ENCODE measurements around the gene ARID5A. TPM values are rescaled to one million over a fixed set of nuclear protein-coding genes. Genes with fewer than 3 reads are reported as not detected.
A peak's percentile ranks its signal among the peaks of the same experiment; 100 is the strongest.

Gene ARID5A
- total RNA-seq, 1 experiment from 2014 or later = 9.3 TPM

DNA sequence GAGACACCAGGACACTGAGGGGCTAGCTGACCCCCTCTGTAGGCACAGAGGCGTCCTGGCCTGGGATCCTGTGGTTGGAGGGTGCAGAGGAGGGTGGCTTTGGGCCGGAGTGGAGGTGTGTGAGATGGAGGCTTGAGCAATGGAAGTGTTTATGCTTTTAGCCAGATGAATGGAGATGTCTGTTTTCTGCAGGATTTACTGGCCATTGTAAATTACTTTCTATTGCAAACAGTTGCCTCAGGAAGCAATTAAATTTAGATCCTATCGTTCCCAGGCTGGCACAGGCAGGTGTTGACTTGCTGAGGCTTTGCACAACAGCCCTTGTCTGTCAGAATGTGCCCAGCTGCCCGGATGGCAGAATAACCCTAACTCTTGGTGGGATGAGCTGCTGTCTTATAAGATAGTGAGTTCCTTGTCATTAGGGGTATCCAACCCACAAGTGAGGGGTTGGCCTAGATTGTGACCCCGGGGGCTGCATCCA, 1.8 kb upstream of the ARID5A start:
- CTCF ChIA-PET = interaction anchor here (0.6 kb wide), 1 partner anchor 110 kb away, joined by 4 read pairs; no protein-coding TSS in a partner anchor
- no peak overlapping the region for H3K27ac Mint-ChIP-seq (ENCODE audit: unreplicated experiment)
- no peaks in the 10 kb centered on the region for H3K27me3 Mint-ChIP-seq (ENCODE audit: unreplicated experiment)
- no peaks in the 10 kb centered on the region for H3K9me3 Mint-ChIP-seq (ENCODE audit: low read depth, unreplicated experiment)
- no TSS peak for BruUV-seq (replicated peaks)
- H3K36me3 Mint-ChIP-seq (ENCODE audit: insufficient read depth, unreplicated experiment) = peaks cover 28% of the 10 kb centered on the region
- peaks cover 5% of the 10 kb centered on the region for H3K4me1 Mint-ChIP-seq (ENCODE audit: low read depth, unreplicated experiment)
- intact Hi-C loops (cut with micrococcal nuclease; ENCODE audit: unreplicated experiment) = no loop called here
- no peak overlapping the region for H3K4me3 Mint-ChIP-seq (ENCODE audit: low read depth, unreplicated experiment)
- TF ChIP-seq, protein P1, sequence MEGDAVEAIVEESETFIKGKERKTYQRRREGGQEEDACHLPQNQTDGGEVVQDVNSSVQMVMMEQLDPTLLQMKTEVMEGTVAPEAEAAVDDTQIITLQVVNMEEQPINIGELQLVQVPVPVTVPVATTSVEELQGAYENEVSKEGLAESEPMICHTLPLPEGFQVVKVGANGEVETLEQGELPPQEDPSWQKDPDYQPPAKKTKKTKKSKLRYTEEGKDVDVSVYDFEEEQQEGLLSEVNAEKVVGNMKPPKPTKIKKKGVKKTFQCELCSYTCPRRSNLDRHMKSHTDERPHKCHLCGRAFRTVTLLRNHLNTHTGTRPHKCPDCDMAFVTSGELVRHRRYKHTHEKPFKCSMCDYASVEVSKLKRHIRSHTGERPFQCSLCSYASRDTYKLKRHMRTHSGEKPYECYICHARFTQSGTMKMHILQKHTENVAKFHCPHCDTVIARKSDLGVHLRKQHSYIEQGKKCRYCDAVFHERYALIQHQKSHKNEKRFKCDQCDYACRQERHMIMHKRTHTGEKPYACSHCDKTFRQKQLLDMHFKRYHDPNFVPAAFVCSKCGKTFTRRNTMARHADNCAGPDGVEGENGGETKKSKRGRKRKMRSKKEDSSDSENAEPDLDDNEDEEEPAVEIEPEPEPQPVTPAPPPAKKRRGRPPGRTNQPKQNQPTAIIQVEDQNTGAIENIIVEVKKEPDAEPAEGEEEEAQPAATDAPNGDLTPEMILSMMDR (IDR thresholded peaks at IDR 0.05; ENCODE audit: unreplicated experiment) = no peak
- no peak for DNase-seq

DNA sequence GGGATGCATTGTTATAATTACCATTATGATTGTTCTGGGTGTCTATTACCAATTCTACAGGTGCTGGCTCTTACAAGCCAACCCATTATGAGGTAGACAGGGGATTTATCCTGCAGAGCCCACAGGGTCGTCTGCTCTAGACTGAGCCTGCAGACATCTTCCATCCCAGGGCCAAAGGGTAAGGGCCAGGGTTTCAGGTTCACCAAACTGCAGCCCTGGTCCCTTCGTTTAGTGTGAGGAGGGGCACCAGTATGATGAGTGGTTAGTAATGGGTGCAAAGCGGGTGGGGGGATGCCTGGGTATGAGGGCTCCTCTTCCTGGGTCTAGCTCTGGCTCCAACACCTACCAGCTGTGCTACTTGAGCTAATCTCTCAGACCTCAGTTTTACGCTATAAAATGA, 1.2 kb upstream of the ARID5A start:
- no TSS peak for BruUV-seq (replicated peaks)
- TF ChIP-seq, protein P1 (IDR thresholded peaks at IDR 0.05; ENCODE audit: unreplicated experiment) = no peak
- CTCF ChIA-PET = interaction anchor here (0.6 kb wide), 1 partner anchor 457 kb away, joined by 5 read pairs; no protein-coding TSS in a partner anchor
- Mint-ChIP-seq H3K4me3 (ENCODE audit: low read depth, unreplicated experiment) (no peak overlapping the region), H3K9me3 (ENCODE audit: low read depth, unreplicated experiment) (no peaks in the 10 kb centered on the region), H3K27ac (ENCODE audit: unreplicated experiment) (no peak overlapping the region), H3K4me1 (ENCODE audit: low read depth, unreplicated experiment) (peaks cover 5% of the 10 kb centered on the region), H3K36me3 (ENCODE audit: insufficient read depth, unreplicated experiment) (peaks cover 32% of the 10 kb centered on the region), H3K27me3 (ENCODE audit: unreplicated experiment) (no peaks in the 10 kb centered on the region)
- DNase-seq = no peak
- intact Hi-C loops (cut with micrococcal nuclease; ENCODE audit: unreplicated experiment) = no loop called here

DNA sequence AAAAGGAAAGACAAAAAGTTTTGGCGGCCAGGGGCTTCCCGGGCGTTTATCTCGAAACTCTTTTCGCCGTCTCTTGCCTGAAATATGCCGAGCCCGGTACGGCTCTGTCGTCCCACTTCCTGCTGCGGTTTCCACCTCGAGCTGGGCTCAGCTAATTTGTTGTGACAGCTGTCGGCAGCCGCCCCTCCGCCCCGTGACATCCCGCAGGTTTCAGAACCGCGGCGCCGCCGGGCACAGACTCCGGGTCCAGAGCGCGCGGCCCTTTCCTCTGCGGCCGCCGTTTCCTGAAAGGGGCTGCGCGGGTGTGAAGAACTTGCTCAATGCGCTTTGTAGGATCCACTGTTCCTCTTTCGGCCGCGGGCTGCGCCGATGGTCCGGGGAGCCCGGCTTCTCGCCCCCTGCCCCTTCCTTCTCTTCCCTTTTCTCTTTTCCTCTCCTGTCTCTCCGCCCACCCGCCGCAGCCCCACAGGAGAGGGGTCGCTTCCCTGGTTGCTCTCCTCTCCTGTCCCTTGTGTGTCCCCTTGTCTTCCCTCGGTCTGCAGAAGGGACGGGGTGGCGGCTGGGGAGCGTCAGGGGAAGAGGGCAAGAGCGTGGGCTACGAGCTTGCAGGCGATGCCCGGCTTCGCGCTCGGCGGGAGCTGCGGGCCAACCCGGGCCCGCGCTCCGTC, 648 bp downstream of the ARID5A start:
- H3K27ac Mint-ChIP-seq (ENCODE audit: unreplicated experiment) = no peak overlapping the region
- peaks cover 5% of the 10 kb centered on the region for H3K4me1 Mint-ChIP-seq (ENCODE audit: low read depth, unreplicated experiment)

DNA sequence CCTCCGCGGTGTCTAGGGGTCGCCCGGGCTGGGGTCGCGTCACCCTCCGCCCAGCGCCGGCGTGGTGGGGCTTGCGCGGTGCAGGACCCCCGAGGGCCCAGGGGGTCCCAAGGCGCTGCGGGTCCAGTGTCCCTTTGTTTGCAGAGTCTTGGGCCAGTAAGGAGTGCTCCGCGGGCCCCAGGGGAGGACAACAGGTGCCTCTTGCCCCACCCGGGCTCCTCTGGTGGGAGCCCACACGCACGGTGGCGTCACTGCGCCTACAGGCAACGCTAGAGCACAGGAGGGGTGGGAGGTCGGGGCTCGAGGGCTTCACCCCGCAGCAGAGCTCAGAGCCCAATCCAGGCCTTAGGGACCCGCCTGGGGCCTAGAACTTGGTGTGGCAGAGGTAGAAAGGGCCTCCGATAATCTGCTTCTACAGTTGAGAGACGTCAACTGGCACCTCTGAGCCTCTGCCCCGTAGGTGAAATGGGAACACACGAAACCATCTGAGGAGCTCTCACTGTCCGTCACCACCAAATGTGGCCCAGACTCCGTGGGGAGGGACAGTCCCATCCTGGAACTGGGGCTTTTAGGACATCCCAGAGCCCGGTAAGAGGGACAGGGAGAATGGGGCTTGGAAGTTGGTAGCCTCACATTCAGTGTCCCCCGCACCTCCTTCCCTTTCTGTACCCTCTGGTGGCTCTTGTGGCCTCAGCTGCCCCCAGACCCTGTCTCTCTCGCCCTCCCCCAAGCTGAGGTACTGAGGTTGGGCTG, 1.4 kb downstream of the ARID5A start:
- BruUV-seq (replicated peaks) = no TSS peak
- CTCF ChIA-PET = no interaction called here
- intact Hi-C loops (cut with micrococcal nuclease; ENCODE audit: unreplicated experiment) = no loop called here

More for the DNA sequence above, 648 bp downstream of the ARID5A start:
- CTCF ChIA-PET = no interaction called here
- H3K36me3 Mint-ChIP-seq (ENCODE audit: insufficient read depth, unreplicated experiment) = peaks cover 29% of the 10 kb centered on the region
- intact Hi-C loops (cut with micrococcal nuclease; ENCODE audit: unreplicated experiment) = no loop called here
- no peaks in the 10 kb centered on the region for H3K9me3 Mint-ChIP-seq (ENCODE audit: low read depth, unreplicated experiment)
- peak; percentile 45 for DNase-seq
- BruUV-seq (replicated peaks) = TSS peak; percentile 29
- TF ChIP-seq, protein P1 (IDR thresholded peaks at IDR 0.05; ENCODE audit: unreplicated experiment) = no peak
- H3K27me3 Mint-ChIP-seq (ENCODE audit: unreplicated experiment) = no peaks in the 10 kb centered on the region
- peak overlapping the region; percentile 92 for H3K4me3 Mint-ChIP-seq (ENCODE audit: low read depth, unreplicated experiment)

More for the DNA sequence above, 1.4 kb downstream of the ARID5A start:
- Mint-ChIP-seq H3K4me1 (ENCODE audit: low read depth, unreplicated experiment) (peaks cover 5% of the 10 kb centered on the region), H3K9me3 (ENCODE audit: low read depth, unreplicated experiment) (no peaks in the 10 kb centered on the region), H3K4me3 (ENCODE audit: low read depth, unreplicated experiment) (peak overlapping the region; percentile 92), H3K27me3 (ENCODE audit: unreplicated experiment) (no peaks in the 10 kb centered on the region), H3K27ac (ENCODE audit: unreplicated experiment) (no peak overlapping the region), H3K36me3 (ENCODE audit: insufficient read depth, unreplicated experiment) (peaks cover 27% of the 10 kb centered on the region)
- no peak for DNase-seq
- TF ChIP-seq, protein P1 (IDR thresholded peaks at IDR 0.05; ENCODE audit: unreplicated experiment) = no peak

All from Calu3 (cell line).